HCT116 (cell line): ENCODE measurements around the gene FRMD4A. TPM values are rescaled to one million over a fixed set of nuclear protein-coding genes. Genes with fewer than 3 reads are reported as not detected.

Source experiments
- ATAC-seq: fragments of 200-7000 bp; cut with Tn5 transposase; 2 replicates; pipeline ENCODE4 v1.9.1; 2020; ENCODE audit warnings: mild to moderate bottlenecking, moderate library complexity
- BruUV-seq: library from RNA; stranded (reverse); fragments of 400-500 nt; replicated peaks from 2 replicates; lab custom pipeline; 2021; lab: Mats Ljungman, UMichigan
- CTCF ChIA-PET: fragments of 300-600 bp; sonication (Branson Sonifier 250); formaldehyde crosslinking; loops from one replicate; lab custom pipeline; 2021; ENCODE audit warnings: antibody characterized with exemption; lab: Charles Lee
- POLR2A ChIA-PET: fragments of 300-600, 350-600 bp; sonication (Branson Sonifier 250); formaldehyde crosslinking; loops from one replicate; lab custom pipeline; 2021; ENCODE audit warnings: antibody characterized with exemption; lab: Charles Lee
- RAD21 ChIA-PET, 2 experiments: fragments of 300-600 bp; sonication (Branson Sonifier 250); formaldehyde crosslinking; loops; one replicate each; lab custom pipeline; 2023; ENCODE audit warnings: low total read pairs in 2 of 2; ENCODE audit not compliant: uncharacterized antibody in 2 of 2, unreplicated experiment in 2 of 2, low non-redundant PET in 1 of 2; lab: Charles Lee
- DNase-seq: peaks from one replicate; pipeline ENCODE4 v3.0.0-alpha.2; 2010; ENCODE audit warnings: low read depth, low spot score
- H2AFZ ChIP-seq: fragments of 200-600 bp; shearing (Covaris generic), sonication (generic); 2 replicates; pipeline ENCODE4 v1.6.1; 2017; ENCODE audit warnings: low read depth, mixed run types, mixed read lengths, antibody characterized with exemption, low read length; ENCODE audit not compliant: poor library complexity, severe bottlenecking
- H3K27ac ChIP-seq: 2 replicates; pipeline ENCODE4 v1.5.1; 2012; ENCODE audit warnings: low read depth, low read length
- H3K27me3 ChIP-seq: fragments of 200-600 bp; sonication (generic); 2 replicates; pipeline ENCODE4 v1.6.1; 2016; ENCODE audit warnings: mixed run types, low read length, mixed read lengths; ENCODE audit not compliant: insufficient read depth
- H3K36me3 ChIP-seq, 2 experiments: fragments of 200-500 bp in 1 of 2; fragments of 200-600 bp in 1 of 2; sonication (Bioruptor generic) in 1 of 2; sonication (generic) in 1 of 2; 2 replicates each; pipeline versions ENCODE4 v1.5.1 to v1.6.1; 2014 to 2016; ENCODE audit warnings: low read length in 2 of 2, inconsistent platforms in 1 of 2, mixed read lengths in 1 of 2, mixed run types in 1 of 2; ENCODE audit not compliant: insufficient read depth in 2 of 2, control insufficient read depth in 1 of 2
- H3K4me1 ChIP-seq, 2 experiments: fragments of 200-600 bp in 1 of 2; sonication (generic) in 1 of 2; 2 replicates each; pipeline versions ENCODE4 v1.5.1 to v1.6.1; 2012 to 2017; ENCODE audit warnings: low read length in 2 of 2, inconsistent platforms in 1 of 2, mild to moderate bottlenecking in 1 of 2, mixed read lengths in 1 of 2, mixed run types in 1 of 2, moderate library complexity in 1 of 2; ENCODE audit not compliant: insufficient read depth in 2 of 2, control insufficient read depth in 1 of 2
- H3K4me2 ChIP-seq: fragments of 200-600 bp; sonication (generic); 2 replicates; pipeline ENCODE4 v1.6.1; 2017; ENCODE audit warnings: mixed run types, low read length, mixed read lengths
- H3K4me3 ChIP-seq, 2 experiments: fragments of 200-600 bp in 1 of 2; sonication (generic) in 1 of 2; replicated peaks in 1 of 2; 2 replicates each; pipeline ENCODE4 v1.5.1; 2011 to 2016; ENCODE audit warnings: low read length in 2 of 2, control low read depth in 1 of 2, low read depth in 1 of 2, mild to moderate bottlenecking in 1 of 2, mixed read lengths in 1 of 2, mixed run types in 1 of 2
- H3K79me2 ChIP-seq: fragments of 200-600 bp; sonication (generic); 2 replicates; pipeline ENCODE4 v1.6.1; 2017; ENCODE audit warnings: mild to moderate bottlenecking, mixed run types, low read length, moderate library complexity, mixed read lengths; ENCODE audit not compliant: insufficient read depth
- H3K9ac ChIP-seq: fragments of 200-600 bp; sonication (generic); 2 replicates; pipeline ENCODE4 v1.6.1; 2016; ENCODE audit warnings: low read length, mixed read lengths
- H3K9me2 ChIP-seq: fragments of 200-600 bp; sonication (generic), shearing (Covaris generic); 2 replicates; pipeline ENCODE4 v1.6.1; 2017; ENCODE audit warnings: mixed run types, mild to moderate bottlenecking, moderate library complexity; ENCODE audit not compliant: insufficient read depth
- H3K9me3 ChIP-seq, 2 experiments: fragments of 200-500 bp in 1 of 2; fragments of 200-600 bp in 1 of 2; sonication (Bioruptor generic) in 1 of 2; sonication (generic) in 1 of 2; 2 replicates each; pipeline ENCODE4 v1.6.1; 2014 to 2017; ENCODE audit warnings: low read length in 2 of 2, mixed read lengths in 2 of 2, inconsistent platforms in 1 of 2, low read depth in 1 of 2, mild to moderate bottlenecking in 1 of 2, mixed run types in 1 of 2, moderate library complexity in 1 of 2; ENCODE audit not compliant: control insufficient read depth in 1 of 2, insufficient read depth in 1 of 2
- H4K20me1 ChIP-seq: fragments of 200-600 bp; sonication (generic), shearing (Covaris generic); 2 replicates; pipeline ENCODE4 v1.6.1; 2017; ENCODE audit warnings: mixed run types, mild to moderate bottlenecking, moderate library complexity; ENCODE audit not compliant: insufficient read depth
- ATF3 ChIP-seq: IDR thresholded peaks from 2 replicates; pipeline ENCODE4 v1.6.1; 2012
- CEBPB ChIP-seq: IDR thresholded peaks from 2 replicates; pipeline ENCODE4 v1.6.1; 2012; ENCODE audit warnings: low read depth
- EGR1 ChIP-seq: IDR thresholded peaks from 2 replicates; pipeline ENCODE4 v1.6.1; 2012; ENCODE audit warnings: low read depth
- ELF1 ChIP-seq: IDR thresholded peaks from 2 replicates; pipeline ENCODE4 v1.6.1; 2012; ENCODE audit warnings: low read depth, borderline replicate concordance
- EZH2 ChIP-seq: fragments of 200-600 bp; sonication (generic); IDR thresholded peaks from 2 replicates; pipeline ENCODE4 v1.6.1; 2017; ENCODE audit warnings: antibody characterized with exemption, mixed run types
- EZH2phosphoT487 ChIP-seq: fragments of 200-600 bp; IDR thresholded peaks from 2 replicates; pipeline ENCODE4 v1.6.1; 2018; ENCODE audit warnings: antibody characterized with exemption, borderline replicate concordance
- JUND ChIP-seq: IDR thresholded peaks from 2 replicates; pipeline ENCODE4 v1.6.1; 2012
- POLR2A ChIP-seq: IDR thresholded peaks from 2 replicates; pipeline ENCODE4 v1.7.0; 2011; ENCODE audit warnings: borderline replicate concordance; ENCODE audit not compliant: insufficient read depth, insufficient read length; ENCODE audit errors: extremely low read depth
- POLR2AphosphoS5 ChIP-seq: IDR thresholded peaks from 2 replicates; pipeline ENCODE4 v1.6.1; 2011; ENCODE audit warnings: mild to moderate bottlenecking, low read depth, low read length, moderate library complexity
- RAD21 ChIP-seq: IDR thresholded peaks from 2 replicates; pipeline ENCODE4 v1.6.1; 2012; ENCODE audit warnings: low read depth, mild to moderate bottlenecking
- REST ChIP-seq: IDR thresholded peaks from 2 replicates; pipeline ENCODE4 v1.6.1; 2012; ENCODE audit warnings: low read depth
- SIN3A ChIP-seq: IDR thresholded peaks from 2 replicates; pipeline ENCODE4 v1.6.1; 2012; ENCODE audit warnings: low read depth
- SRF ChIP-seq: IDR thresholded peaks from 2 replicates; pipeline ENCODE4 v1.6.1; 2012; ENCODE audit warnings: low read depth
- TCF7L2 ChIP-seq: IDR thresholded peaks from 2 replicates; pipeline ENCODE4 v1.7.0; 2011; ENCODE audit warnings: borderline replicate concordance, inconsistent platforms; ENCODE audit not compliant: insufficient read depth, insufficient read length; ENCODE audit errors: extremely low read depth
- YY1 ChIP-seq: IDR thresholded peaks from 2 replicates; pipeline ENCODE4 v1.6.1; 2011; ENCODE audit warnings: low read length, low read depth, moderate library complexity, mild to moderate bottlenecking; ENCODE audit not compliant: insufficient replicate concordance; ENCODE audit errors: extremely low read depth
- ZFX ChIP-seq: fragments of 450-650 bp; IDR thresholded peaks from 2 replicates; pipeline ENCODE4 v1.6.1; 2017
- ZNF274 ChIP-seq: fragments of 200-500 bp; sonication (Bioruptor generic); IDR thresholded peaks from 2 replicates; pipeline ENCODE4 v1.6.1; 2014; ENCODE audit warnings: mild to moderate bottlenecking, low read depth, low read length, inconsistent platforms
- intact Hi-C: fragments of 100-400 bp; cut with micrococcal nuclease; formaldehyde crosslinking; loops from 2 replicates; pipeline ENCODE4 v1.10.0; 2022
- total RNA-seq: library from RNA; stranded (reverse); gene quantifications from one replicate; pipeline ENCODE4 v1.2.1, GENCODE V29; 2021; ENCODE audit not compliant: unreplicated experiment
- TF ChIP-seq, protein P1 (sequence below): IDR thresholded peaks from 2 replicates; pipeline ENCODE4 v1.6.1; 2012

FRMD4A gene
- total RNA-seq, 1 experiment from 2014 or later: 0.20 TPM

GRCh38 chr10:13917791-13918190 lies 412.9 kb downstream of the FRMD4A start:
- DNase-seq (no peak), ATAC-seq (no peak)
- no peaks in the 10 kb centered on the region for H3K4me1 ChIP-seq
- intact Hi-C loops: no loop called here
- H3K9me3 ChIP-seq: no peaks in the 10 kb centered on the region
- no peak overlapping the region for H3K4me3 ChIP-seq
- no TSS peak for BruUV-seq
- H3K4me2 ChIP-seq: no peak overlapping the region
- ChIA-PET POLR2A (no interaction called here), CTCF (no interaction called here), RAD21 (no interaction called here)
- H4K20me1 ChIP-seq: no peaks in the 10 kb centered on the region
- H3K9ac ChIP-seq: no peak overlapping the region
- H3K79me2 ChIP-seq: no peaks in the 10 kb centered on the region
- H3K27me3 ChIP-seq: no peaks in the 10 kb centered on the region
- H3K36me3 ChIP-seq: no peaks in the 10 kb centered on the region
- peak; percentile 50 for TF ChIP-seq TCF7L2
- no peak for TF ChIP-seq ELF1
- no peak overlapping the region for H3K27ac ChIP-seq
- no peaks in the 10 kb centered on the region for H3K9me2 ChIP-seq
- no peak overlapping the region for H2AFZ ChIP-seq

DNA sequence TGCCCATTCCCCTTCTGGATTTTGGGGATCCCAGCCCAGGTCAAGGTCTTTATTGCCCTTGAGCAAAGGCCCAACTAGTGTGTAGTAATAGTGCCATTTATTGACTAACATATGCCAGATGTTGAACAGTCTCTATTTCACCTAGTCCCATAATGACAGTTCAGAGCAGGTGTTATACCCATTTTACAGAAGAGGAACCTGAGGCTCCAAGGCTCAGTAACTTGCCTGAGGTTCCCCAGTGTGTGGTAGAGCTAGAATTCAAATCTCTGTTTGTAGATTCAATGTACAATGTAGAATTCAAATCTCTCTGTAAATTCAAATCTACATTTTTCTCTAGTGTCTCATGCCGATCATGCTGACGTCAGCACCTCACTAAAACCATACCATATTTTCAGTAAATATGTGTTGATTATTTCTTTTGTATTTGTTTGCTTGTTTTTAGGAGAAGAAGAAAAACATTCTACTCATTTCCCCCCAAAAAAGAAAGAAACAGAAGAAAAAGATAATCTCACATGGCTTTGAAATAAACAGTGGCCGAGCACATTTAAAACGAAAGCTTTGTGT lies 414.3 kb downstream of the FRMD4A start:
- RAD21 ChIA-PET: no interaction called here
- H3K4me1 ChIP-seq: no peaks in the 10 kb centered on the region
- no peak overlapping the region for H3K27ac ChIP-seq
- H2AFZ ChIP-seq: no peak overlapping the region
- DNase-seq: no peak
- H3K9me3 ChIP-seq: no peaks in the 10 kb centered on the region
- TF ChIP-seq ATF3 (no peak), POLR2AphosphoS5 (no peak), EZH2 (no peak), YY1 (no peak), CEBPB (no peak), ELF1 (no peak), EGR1 (no peak), RAD21 (no peak), ZNF274 (no peak), SIN3A (no peak), REST (no peak), POLR2A (no peak), JUND (no peak), ZFX (no peak), SRF (no peak), EZH2phosphoT487 (no peak)
- TF ChIP-seq, protein P1, sequence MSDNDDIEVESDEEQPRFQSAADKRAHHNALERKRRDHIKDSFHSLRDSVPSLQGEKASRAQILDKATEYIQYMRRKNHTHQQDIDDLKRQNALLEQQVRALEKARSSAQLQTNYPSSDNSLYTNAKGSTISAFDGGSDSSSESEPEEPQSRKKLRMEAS: no peak
- TF ChIP-seq, all 23 proteins: peak for 0
- Histone ChIP-seq H3K4me3 (no peak overlapping the region), H3K9ac (no peak overlapping the region), H4K20me1 (no peaks in the 10 kb centered on the region), H3K36me3 (no peaks in the 10 kb centered on the region), H3K27me3 (no peaks in the 10 kb centered on the region), H3K9me2 (no peaks in the 10 kb centered on the region), H3K79me2 (no peaks in the 10 kb centered on the region), H3K4me2 (no peak overlapping the region)
- BruUV-seq: no TSS peak
- ATAC-seq: no peak
- intact Hi-C loops: no loop called here
- CTCF ChIA-PET: no interaction called here
- POLR2A ChIA-PET: no interaction called here
